ENCODE results near the gene KIF13A.

The KIF13A gene

GRCh38 chr6:18031680-18032256, 44.3 kb upstream of the KIF13A start:
- no peak overlapping the region for H3K4me3 ChIP-seq (ENCODE audit: low read length)
- no peaks in the 10 kb centered on the region for H4K20me1 ChIP-seq (ENCODE audit: insufficient read depth, low read length)
- H3K4me1 ChIP-seq (ENCODE audit: low read length) = peaks cover 3% of the 10 kb centered on the region; the same call in 1 of the 2 replicates
- H3K9me3 ChIP-seq (ENCODE audit: insufficient read depth, low read length) = no peaks in the 10 kb centered on the region
- H3K79me2 ChIP-seq (ENCODE audit: low read length) = no peaks in the 10 kb centered on the region
- H2AFZ ChIP-seq (ENCODE audit: low read depth, low read length) = no peak overlapping the region
- no peak overlapping the region for H3K4me2 ChIP-seq (ENCODE audit: low read length)
- no peak overlapping the region for H3K9ac ChIP-seq (ENCODE audit: low read length)
- no peak overlapping the region for H3K27ac ChIP-seq (ENCODE audit: low read length)
- no peaks in the 10 kb centered on the region for H3K27me3 ChIP-seq (ENCODE audit: low read depth, low read length)
- no peaks in the 10 kb centered on the region for H3K36me3 ChIP-seq (replicated peaks; ENCODE audit: low read depth, low read length)
- TF ChIP-seq EZH2phosphoT487 (IDR thresholded peaks at IDR 0.05; ENCODE audit: low read depth) = no peak
- no peak for TF ChIP-seq CTCF (IDR thresholded peaks at IDR 0.05; ENCODE audit: low read depth, low read length)

- Histone ChIP-seq H4K20me1 (ENCODE audit: insufficient read depth, low read length) (no peaks in the 10 kb centered on the region), H3K27ac (ENCODE audit: low read length) (no peak overlapping the region), H3K79me2 (ENCODE audit: low read length) (no peaks in the 10 kb centered on the region), H3K4me2 (ENCODE audit: low read length) (no peak overlapping the region), H3K9ac (ENCODE audit: low read length) (no peak overlapping the region), H3K27me3 (ENCODE audit: low read depth, low read length) (no peaks in the 10 kb centered on the region), H3K9me3 (ENCODE audit: insufficient read depth, low read length) (no peaks in the 10 kb centered on the region), H3K36me3 (replicated peaks; ENCODE audit: low read depth, low read length) (no peaks in the 10 kb centered on the region), H3K4me3 (ENCODE audit: low read length) (no peak overlapping the region), H2AFZ (ENCODE audit: low read depth, low read length) (no peak overlapping the region), H3K4me1 (ENCODE audit: low read length) (peaks cover 3% of the 10 kb centered on the region; the same call in 1 of the 2 replicates)
- TF ChIP-seq CTCF (IDR thresholded peaks at IDR 0.05; ENCODE audit: low read depth, low read length) = no peak
- TF ChIP-seq EZH2phosphoT487 (IDR thresholded peaks at IDR 0.05; ENCODE audit: low read depth) = no peak
Measured at GRCh38 chr6:18031189-18031588, 43.8 kb upstream of the KIF13A start.

- Histone ChIP-seq H3K36me3 (replicated peaks; ENCODE audit: low read depth, low read length) (no peaks in the 10 kb centered on the region), H4K20me1 (ENCODE audit: insufficient read depth, low read length) (no peaks in the 10 kb centered on the region), H3K79me2 (ENCODE audit: low read length) (no peaks in the 10 kb centered on the region), H3K9ac (ENCODE audit: low read length) (no peak overlapping the region), H3K4me1 (ENCODE audit: low read length) (no peaks in the 10 kb centered on the region), H3K9me3 (ENCODE audit: insufficient read depth, low read length) (no peaks in the 10 kb centered on the region), H3K4me3 (ENCODE audit: low read length) (no peak overlapping the region), H3K27ac (ENCODE audit: low read length) (no peak overlapping the region), H3K27me3 (ENCODE audit: low read depth, low read length) (no peaks in the 10 kb centered on the region), H3K4me2 (ENCODE audit: low read length) (no peak overlapping the region), H2AFZ (ENCODE audit: low read depth, low read length) (no peak overlapping the region)
- TF ChIP-seq EZH2phosphoT487 (IDR thresholded peaks at IDR 0.05; ENCODE audit: low read depth) = no peak
- no peak for TF ChIP-seq CTCF (IDR thresholded peaks at IDR 0.05; ENCODE audit: low read depth, low read length)
Measured at GRCh38 chr6:18028332-18028731, 40.9 kb upstream of the KIF13A start.

GRCh38 chr6:18025596-18025995, 38.2 kb upstream of the KIF13A start:
- H3K4me2 ChIP-seq (ENCODE audit: low read length) = no peak overlapping the region
- H3K4me3 ChIP-seq (ENCODE audit: low read length) = no peak overlapping the region
- no peaks in the 10 kb centered on the region for H3K79me2 ChIP-seq (ENCODE audit: low read length)
- no peaks in the 10 kb centered on the region for H3K36me3 ChIP-seq (replicated peaks; ENCODE audit: low read depth, low read length)
- TF ChIP-seq CTCF (IDR thresholded peaks at IDR 0.05; ENCODE audit: low read depth, low read length) = no peak
- TF ChIP-seq EZH2phosphoT487 (IDR thresholded peaks at IDR 0.05; ENCODE audit: low read depth) = no peak
- H3K27ac ChIP-seq (ENCODE audit: low read length) = no peak overlapping the region
- no peak overlapping the region for H3K9ac ChIP-seq (ENCODE audit: low read length)
- H3K4me1 ChIP-seq (ENCODE audit: low read length) = no peaks in the 10 kb centered on the region
- no peaks in the 10 kb centered on the region for H3K27me3 ChIP-seq (ENCODE audit: low read depth, low read length)
- H4K20me1 ChIP-seq (ENCODE audit: insufficient read depth, low read length) = no peaks in the 10 kb centered on the region
- H2AFZ ChIP-seq (ENCODE audit: low read depth, low read length) = no peak overlapping the region
- no peaks in the 10 kb centered on the region for H3K9me3 ChIP-seq (ENCODE audit: insufficient read depth, low read length)
